Gastrocnemius medialis (tissue), 4 donors: ENCODE data around the gene GCN1. TPM values are rescaled to one million over a fixed set of nuclear protein-coding genes. Genes with fewer than 3 reads are reported as not detected.

Experiments used
- ATAC-seq, 2 donors: fragments of 150-250 bp; one replicate each; pipeline ENCODE4 v1.9.1; 2016
- DNase-seq, 2 donors: peaks; one replicate each; pipeline ENCODE4 v3.0.0-alpha.2; 2019
- H3K27ac ChIP-seq, 4 donors: fragments of 200-600 bp; sonication (generic); 1 replicate in 1 of 4; 2 replicates in 3 of 4; pipeline ENCODE4 v1.5.1; 2016 to 2018; ENCODE audit warnings: mild to moderate bottlenecking in 2 of 4, moderate library complexity in 1 of 4
- H3K27me3 ChIP-seq, 3 donors: fragments of 200-600 bp; sonication (generic) in 2 of 3; 1 replicate in 1 of 3; 2 replicates in 2 of 3; pipeline versions ENCODE4 v1.5.1 to v1.6.0; 2016 to 2019; ENCODE audit warnings: mild to moderate bottlenecking in 1 of 3, moderate library complexity in 1 of 3
- H3K36me3 ChIP-seq, 2 donors: fragments of 200-600 bp; sonication (generic) in 1 of 2; one replicate each; pipeline ENCODE4 v1.5.1; 2017 to 2018
- H3K4me1 ChIP-seq, 2 donors: fragments of 200-600 bp; sonication (generic) in 1 of 2; one replicate each; pipeline ENCODE4 v1.5.1; 2016 to 2017; ENCODE audit warnings: mild to moderate bottlenecking in 2 of 2
- H3K4me3 ChIP-seq, 4 donors: fragments of 200-600 bp; sonication (generic) in 3 of 4; 1 replicate in 1 of 4; 2 replicates in 3 of 4; pipeline ENCODE4 v1.5.1; 2016 to 2019; ENCODE audit warnings: mild to moderate bottlenecking in 2 of 4
- H3K9me3 ChIP-seq, 3 donors: fragments of 200-600 bp; sonication (generic) in 2 of 3; 1 replicate in 1 of 3; 2 replicates in 2 of 3; pipeline ENCODE4 v1.5.1; 2016 to 2019
- POLR2A ChIP-seq, 2 donors: fragments of 450-650 bp; IDR thresholded peaks; one replicate each; pipeline ENCODE4 v1.6.1; 2017; ENCODE audit warnings: antibody characterized with exemption in 2 of 2, mild to moderate bottlenecking in 2 of 2, moderate library complexity in 2 of 2
- in situ Hi-C, 4 donors: fragments of 200-750 bp; cut with MboI; loops; one replicate each; pipeline versions ENCODE4 v1.15.0 to v1.8.0; 2017; ENCODE audit warnings: low sequenced_read_pairs in 4 of 4
- intact Hi-C: fragments of 100-400 bp; cut with DNase I; formaldehyde crosslinking; loops from one replicate; pipeline ENCODE4 v1.15.1; 2023; ENCODE audit warnings: low total_unique reads
- total RNA-seq, 4 donors: library from RNA; depleted of rRNA; stranded (reverse); fragments of >200 nt; gene quantifications; one replicate each; pipeline versions ENCODE4 v1.1.0 to v1.2.3, GENCODE V29; 2016
- TF ChIP-seq, protein P1 (sequence below), 5 experiments: fragments of 450-650 bp in 3 of 5; fragments of 200-600 bp in 2 of 5; sonication (generic) in 2 of 5; IDR thresholded peaks in 4 of 5; conservative IDR thresholded peaks in 1 of 5; 1 replicate in 4 of 5; 2 replicates in 1 of 5; pipeline ENCODE4 v1.5.1; 2016 to 2019; ENCODE audit warnings: antibody characterized with exemption in 5 of 5, mild to moderate bottlenecking in 3 of 5, moderate library complexity in 3 of 5

Gene GCN1
- total RNA-seq, 4 donors from 2014 or later, result 58.2 to 99.7 (median 87.4) TPM

DNA sequence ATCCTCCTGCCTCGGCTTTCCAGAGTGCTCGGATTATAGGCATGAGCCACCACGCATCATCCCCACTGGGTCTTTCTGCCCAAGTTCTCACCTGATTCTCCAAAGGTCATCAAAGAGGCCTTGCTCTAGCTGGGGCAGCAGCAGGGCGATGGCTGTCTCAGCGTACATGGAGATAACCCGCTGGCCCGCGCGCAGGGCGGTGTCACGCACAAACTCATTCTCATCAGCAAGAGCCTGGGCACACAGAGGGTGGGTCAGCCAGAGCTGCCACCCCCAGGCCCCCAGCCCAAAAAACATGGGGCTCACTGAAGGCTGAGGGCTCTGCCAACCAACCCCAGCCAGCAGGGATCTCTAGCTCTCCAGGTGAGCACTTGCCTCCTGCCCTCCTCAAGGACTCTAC lies 50.3 kb downstream of the GCN1 start:
- no peak for DNase-seq
- in situ Hi-C loops, result no loop called here
- H3K36me3 ChIP-seq, result peaks cover 9 to 99% of the 10 kb centered on the region in 2 donors

GRCh38 chr12:120142231-120142877 lies 52.2 kb downstream of the GCN1 start:
- intact Hi-C loops, result no loop called here
- H3K36me3 ChIP-seq, result peaks cover 7 to 99% of the 10 kb centered on the region in 2 donors

More for the DNA sequence above, 50.3 kb downstream of the GCN1 start:
- ATAC-seq, result no peak
- Histone ChIP-seq H3K27me3 (no peaks in the 10 kb centered on the region), H3K27ac (no peak overlapping the region), H3K9me3 (no peaks in the 10 kb centered on the region), H3K4me3 (no peak overlapping the region), H3K4me1 (no peaks in the 10 kb centered on the region)
- TF ChIP-seq, protein P1, sequence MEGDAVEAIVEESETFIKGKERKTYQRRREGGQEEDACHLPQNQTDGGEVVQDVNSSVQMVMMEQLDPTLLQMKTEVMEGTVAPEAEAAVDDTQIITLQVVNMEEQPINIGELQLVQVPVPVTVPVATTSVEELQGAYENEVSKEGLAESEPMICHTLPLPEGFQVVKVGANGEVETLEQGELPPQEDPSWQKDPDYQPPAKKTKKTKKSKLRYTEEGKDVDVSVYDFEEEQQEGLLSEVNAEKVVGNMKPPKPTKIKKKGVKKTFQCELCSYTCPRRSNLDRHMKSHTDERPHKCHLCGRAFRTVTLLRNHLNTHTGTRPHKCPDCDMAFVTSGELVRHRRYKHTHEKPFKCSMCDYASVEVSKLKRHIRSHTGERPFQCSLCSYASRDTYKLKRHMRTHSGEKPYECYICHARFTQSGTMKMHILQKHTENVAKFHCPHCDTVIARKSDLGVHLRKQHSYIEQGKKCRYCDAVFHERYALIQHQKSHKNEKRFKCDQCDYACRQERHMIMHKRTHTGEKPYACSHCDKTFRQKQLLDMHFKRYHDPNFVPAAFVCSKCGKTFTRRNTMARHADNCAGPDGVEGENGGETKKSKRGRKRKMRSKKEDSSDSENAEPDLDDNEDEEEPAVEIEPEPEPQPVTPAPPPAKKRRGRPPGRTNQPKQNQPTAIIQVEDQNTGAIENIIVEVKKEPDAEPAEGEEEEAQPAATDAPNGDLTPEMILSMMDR (IDR thresholded peaks at IDR 0.05 in 4 of 5, conservative IDR thresholded peaks at IDR 0.05 in 1 of 5), result no peak
- no peak for TF ChIP-seq POLR2A (IDR thresholded peaks at IDR 0.05)
- intact Hi-C loops, result no loop called here

DNA sequence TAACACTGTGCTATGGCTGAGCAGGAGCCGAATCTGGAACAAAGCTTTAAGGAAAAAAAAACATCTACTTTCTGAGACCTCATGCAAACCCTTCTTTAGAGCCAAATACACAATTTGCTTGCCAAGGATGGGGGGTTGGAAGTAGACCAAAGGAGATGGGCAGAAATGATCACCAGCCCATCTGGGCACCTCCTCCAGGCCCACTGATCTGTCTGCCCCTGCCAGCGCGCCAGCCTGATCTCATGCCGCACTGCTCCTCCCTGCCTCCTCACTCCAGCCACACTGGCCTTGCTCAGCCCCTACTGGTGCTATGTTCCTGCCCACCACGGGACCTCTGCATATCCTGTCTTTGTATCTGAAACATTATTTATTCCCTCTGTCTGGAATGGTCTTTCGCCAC lies 53.2 kb downstream of the GCN1 start:
- Histone ChIP-seq H3K36me3 (peaks cover 4 to 99% of the 10 kb centered on the region in 2 donors), H3K4me3 (no peak overlapping the region), H3K27ac (no peak overlapping the region), H3K9me3 (no peaks in the 10 kb centered on the region), H3K27me3 (no peaks in the 10 kb centered on the region), H3K4me1 (no peaks in the 10 kb centered on the region)
- in situ Hi-C loops (no loop called here), intact Hi-C loops (no loop called here)
- TF ChIP-seq, protein P1 (IDR thresholded peaks at IDR 0.05 in 4 of 5, conservative IDR thresholded peaks at IDR 0.05 in 1 of 5), result no peak
- TF ChIP-seq POLR2A (IDR thresholded peaks at IDR 0.05), result no peak
- ATAC-seq (no peak), DNase-seq (no peak)

More at GRCh38 chr12:120142231-120142877, 52.2 kb downstream of the GCN1 start:
- in situ Hi-C loops, result no loop called here
- Histone ChIP-seq H3K27ac (no peak overlapping the region), H3K27me3 (no peaks in the 10 kb centered on the region), H3K4me1 (no peaks in the 10 kb centered on the region), H3K4me3 (no peak overlapping the region), H3K9me3 (no peaks in the 10 kb centered on the region)
- ATAC-seq, result no peak
- DNase-seq, result no peak
- no peak for TF ChIP-seq POLR2A (IDR thresholded peaks at IDR 0.05)
- TF ChIP-seq, protein P1 (IDR thresholded peaks at IDR 0.05 in 4 of 5, conservative IDR thresholded peaks at IDR 0.05 in 1 of 5), result no peak

GRCh38 chr12:120140603-120141002 lies 53.9 kb downstream of the GCN1 start:
- peaks cover 4 to 99% of the 10 kb centered on the region in 2 donors for H3K36me3 ChIP-seq
- H3K4me3 ChIP-seq, result no peak overlapping the region
- DNase-seq (no peak), ATAC-seq (no peak)
- no peak overlapping the region for H3K27ac ChIP-seq
- in situ Hi-C loops (no loop called here), intact Hi-C loops (no loop called here)
- no peaks in the 10 kb centered on the region for H3K4me1 ChIP-seq
- no peaks in the 10 kb centered on the region for H3K9me3 ChIP-seq
- no peak for TF ChIP-seq POLR2A (IDR thresholded peaks at IDR 0.05)
- TF ChIP-seq, protein P1 (IDR thresholded peaks at IDR 0.05 in 4 of 5, conservative IDR thresholded peaks at IDR 0.05 in 1 of 5), result no peak
- no peaks in the 10 kb centered on the region for H3K27me3 ChIP-seq

DNA sequence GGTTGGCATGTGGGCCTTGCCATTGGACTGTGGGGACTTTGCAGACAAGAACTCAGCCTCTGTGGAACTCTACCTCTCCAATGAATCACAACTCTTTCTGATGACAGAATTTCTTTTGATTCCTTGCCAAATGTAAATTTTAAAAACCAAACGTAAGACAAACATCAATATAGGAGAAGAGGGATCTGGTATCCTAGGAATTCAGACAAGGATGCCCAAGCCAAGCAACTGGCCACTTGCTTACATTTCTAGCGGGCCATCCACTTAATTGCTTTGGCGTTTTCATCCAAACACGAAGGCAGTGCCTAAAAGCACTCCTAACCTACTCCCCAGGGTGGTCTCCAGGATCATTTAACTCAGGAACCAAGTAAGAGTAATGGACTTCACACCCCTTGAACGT lies 54.6 kb downstream of the GCN1 start:
- in situ Hi-C loops (no loop called here), intact Hi-C loops (no loop called here)
- no peaks in the 10 kb centered on the region for H3K4me1 ChIP-seq
- ATAC-seq, result no peak
- peaks cover 4 to 99% of the 10 kb centered on the region in 2 donors for H3K36me3 ChIP-seq
- H3K9me3 ChIP-seq, result no peaks in the 10 kb centered on the region
- DNase-seq, result no peak
- TF ChIP-seq POLR2A (IDR thresholded peaks at IDR 0.05), result no peak
- TF ChIP-seq, protein P1 (IDR thresholded peaks at IDR 0.05 in 4 of 5, conservative IDR thresholded peaks at IDR 0.05 in 1 of 5), result no peak
- H3K27me3 ChIP-seq, result no peaks in the 10 kb centered on the region
- no peak overlapping the region for H3K4me3 ChIP-seq
- no peak overlapping the region for H3K27ac ChIP-seq
